ENCODE measurements around the gene SPOCK2. TPM values are rescaled to one million over a fixed set of nuclear protein-coding genes. Genes with fewer than 3 reads are reported as not detected.

SPOCK2 gene
- total and polyA plus RNA-seq, 2 of the 13 experiments (the other 11 are each of a cell fraction or from before 2014, with no cell fraction given): 8.6 to 30.6 TPM

- WGBS (ENCODE audit: low lambda C conversion rate): 50% methylated on average over 6 of the region's 13 CpGs
- H3K79me2 ChIP-seq (ENCODE audit: insufficient read depth, low read length): no peaks in the 10 kb centered on the region
- H3K27me3 ChIP-seq (ENCODE audit: control insufficient read depth in 1 of 2, insufficient read depth in 2 of 2, low read length in 2 of 2): no peaks in the 10 kb centered on the region
- in situ Hi-C loops (cut with HindIII; ENCODE audit: extremely low pct_ligation_motif_present, low pct_unique_long_range_greater_than_20kb): no loop called here
- H3K9ac ChIP-seq (ENCODE audit: insufficient read depth, low read depth, low read length): no peak overlapping the region
- no peak for ATAC-seq
- FAIRE-seq: no peak
- no peaks in the 10 kb centered on the region for H3K9me3 ChIP-seq (ENCODE audit: low read length)
- POLR2A ChIA-PET: no interaction called here
- intact Hi-C loops (cut with micrococcal nuclease; ENCODE audit: unreplicated experiment): no loop called here
- no peak overlapping the region for H3K4me3 ChIP-seq (replicated peaks in 1 of 3; ENCODE audit: insufficient read depth in 1 of 3, low read depth in 2 of 3, low read length in 3 of 3)
- CTCF ChIA-PET (ENCODE audit: low intra/inter-chr PET ratio, low total read pairs): no interaction called here
- H4K20me1 ChIP-seq (ENCODE audit: insufficient read depth, low read length): no peaks in the 10 kb centered on the region
- BruUV-seq (replicated peaks): no TSS peak
- H3K4me1 ChIP-seq (ENCODE audit: insufficient read depth, low read length): peaks cover 70% of the 10 kb centered on the region
- no peak for TF ChIP-seq SP1 (IDR thresholded peaks at IDR 0.05)
- TF ChIP-seq SP1 (CRISPR knock-in tag; IDR thresholded peaks at IDR 0.05): no peak
- no peak for TF ChIP-seq ZNF510 (CRISPR knock-in tag; IDR thresholded peaks at IDR 0.05; ENCODE audit: low read depth)
- TF ChIP-seq KLF12 (CRISPR knock-in tag; IDR thresholded peaks at IDR 0.05; ENCODE audit: borderline replicate concordance): no peak
- TF ChIP-seq GZF1 (CRISPR knock-in tag; IDR thresholded peaks at IDR 0.05): no peak
- no peak for TF ChIP-seq SNAPC5 (CRISPR knock-in tag; IDR thresholded peaks at IDR 0.05; ENCODE audit: borderline replicate concordance)
- no peak for TF ChIP-seq BRF2 (CRISPR knock-in tag; IDR thresholded peaks at IDR 0.05)
- no peak for TF ChIP-seq ZKSCAN1 (IDR thresholded peaks at IDR 0.05; ENCODE audit: low read length)
- no peak for TF ChIP-seq ZFP41 (CRISPR knock-in tag; IDR thresholded peaks at IDR 0.05; ENCODE audit: borderline replicate concordance)
- no peak for TF ChIP-seq PCBP1 (IDR thresholded peaks at IDR 0.05; ENCODE audit: borderline replicate concordance, low read depth, low read length)
- no peak for TF ChIP-seq RFX3 (CRISPR knock-in tag; IDR thresholded peaks at IDR 0.05)
- no peak for TF ChIP-seq NFKBIZ (CRISPR knock-in tag; IDR thresholded peaks at IDR 0.05)
- TF ChIP-seq ZNF256 (CRISPR knock-in tag; conservative IDR thresholded peaks at IDR 0.05): no peak
- TF ChIP-seq PATZ1 (CRISPR knock-in tag; IDR thresholded peaks at IDR 0.05): no peak
- TF ChIP-seq ZMYM2 (CRISPR knock-in tag; IDR thresholded peaks at IDR 0.05): no peak
- TF ChIP-seq FOXK1 (CRISPR knock-in tag; IDR thresholded peaks at IDR 0.05; ENCODE audit: borderline replicate concordance, low read depth): no peak
- TF ChIP-seq ZNF10 (CRISPR knock-in tag; IDR thresholded peaks at IDR 0.05; ENCODE audit: borderline replicate concordance, low read depth): no peak
- no peak for TF ChIP-seq ZNF563 (CRISPR knock-in tag; IDR thresholded peaks at IDR 0.05)
- TF ChIP-seq ZBTB14 (CRISPR knock-in tag; IDR thresholded peaks at IDR 0.05): no peak
- no peak for TF ChIP-seq FUBP1 (CRISPR knock-in tag; IDR thresholded peaks at IDR 0.05; ENCODE audit: borderline replicate concordance)
- H3K36me3 ChIP-seq (replicated peaks in 1 of 2; ENCODE audit: control insufficient read depth in 1 of 2, insufficient read depth in 2 of 2, low read length in 2 of 2): no peaks in the 10 kb centered on the region
- DNase-seq (ENCODE audit: low spot score): no peak
- no peak overlapping the region for H2AFZ ChIP-seq (ENCODE audit: low read length)
- no peak overlapping the region for H3K27ac ChIP-seq (ENCODE audit: extremely low read length, insufficient read depth, low read length)
- H3K4me2 ChIP-seq (ENCODE audit: low read depth, low read length): no peak overlapping the region
Observed at GRCh38 chr10:72065439-72066025, 22.8 kb downstream of the SPOCK2 start.

All from HepG2 (cell line).